Measurements from ENCODE around the gene KCND3. TPM values are rescaled to one million over a fixed set of nuclear protein-coding genes. Genes with fewer than 3 reads are reported as not detected.
A peak's percentile ranks its signal among the peaks of the same experiment; 100 is the strongest.

The KCND3 gene
- total RNA-seq, 1 experiment from 2014 or later, result 0.15 TPM

DNA sequence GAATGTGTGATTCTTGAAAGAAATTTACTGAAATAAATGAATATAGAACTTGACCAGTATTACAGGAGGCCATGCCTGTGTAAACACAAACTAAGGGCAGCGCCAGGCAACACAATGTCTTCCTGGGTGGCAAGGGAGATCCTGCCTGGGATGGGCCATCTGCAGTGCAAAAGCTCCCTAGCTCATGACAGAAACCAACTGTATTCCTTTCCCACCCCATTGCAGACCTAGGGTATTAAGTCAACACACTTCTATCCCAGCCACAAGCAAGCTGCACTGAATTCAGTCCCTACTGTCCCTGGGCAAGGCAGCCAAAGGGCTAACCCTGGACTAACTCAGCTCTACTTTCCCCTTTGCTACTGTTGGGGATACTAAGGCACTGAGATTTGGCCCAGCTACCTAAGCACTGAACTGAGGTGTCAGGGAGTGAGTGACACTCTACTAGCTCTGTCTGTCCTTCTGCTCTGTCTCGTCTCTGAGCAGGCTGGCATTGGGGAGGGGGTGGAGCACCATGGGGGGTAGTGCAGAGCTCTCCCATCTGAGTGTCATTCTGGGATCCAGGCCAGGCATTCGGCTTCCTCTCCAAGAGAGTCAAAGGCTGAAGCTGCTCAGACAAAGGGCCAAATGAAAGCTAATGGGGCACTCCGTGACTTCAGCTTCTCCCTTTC is 252.8 kb downstream of the KCND3 start:
- Histone ChIP-seq H3K4ac (ENCODE audit: low read depth, low read length) (no peak overlapping the region), H4K20me1 (ENCODE audit: control insufficient read depth, insufficient read depth, insufficient read length) (no peaks in the 10 kb centered on the region), H3K23me2 (ENCODE audit: insufficient read length, low read depth, low read length, poor library complexity, severe bottlenecking) (peaks cover 19% of the 10 kb centered on the region), H3K9me3 (ENCODE audit: control insufficient read depth, low read depth, low read length) (no peaks in the 10 kb centered on the region), H3K56ac (ENCODE audit: insufficient read length, low read depth, low read length) (no peak overlapping the region), H3K27ac (ENCODE audit: insufficient read length, low read depth, low read length) (no peak overlapping the region), H2BK5ac (ENCODE audit: insufficient read length, low read length) (no peak overlapping the region), H4K91ac (ENCODE audit: insufficient read length, low read depth, low read length) (no peak overlapping the region), H3K23ac (ENCODE audit: insufficient read length, low read depth, low read length) (no peak overlapping the region), H3K9ac (ENCODE audit: extremely low read depth, insufficient read length, low read length) (no peak overlapping the region), H3K4me1 (ENCODE audit: insufficient read depth, low read length) (peaks cover 25% of the 10 kb centered on the region), H2AFZ (ENCODE audit: low read length) (no peak overlapping the region), H3K27me3 (ENCODE audit: insufficient read depth, low read length) (no peaks in the 10 kb centered on the region), H2BK20ac (ENCODE audit: low read depth, low read length, poor library complexity, severe bottlenecking) (no peak overlapping the region), H4K8ac (replicated peaks; ENCODE audit: insufficient read length, low read depth, low read length) (no peak overlapping the region), H3T11ph (ENCODE audit: low read length) (no peak overlapping the region), H2BK12ac (ENCODE audit: insufficient read length, low read depth, low read length) (no peak overlapping the region), H3K14ac (ENCODE audit: insufficient read depth, low read length) (no peak overlapping the region), H3K18ac (ENCODE audit: insufficient read length, low read depth, low read length) (no peak overlapping the region), H2BK15ac (ENCODE audit: low read depth, low read length) (no peak overlapping the region), H3K79me2 (ENCODE audit: insufficient read depth, low read length) (no peaks in the 10 kb centered on the region; the same call in 1 of the 2 replicates), H2BK120ac (ENCODE audit: low read depth, low read length, poor library complexity, severe bottlenecking) (no peak overlapping the region), H3K4me2 (ENCODE audit: insufficient read depth, insufficient read length, low read length) (peak overlapping the region; percentile 81), H3K79me1 (ENCODE audit: insufficient read depth, low read depth, low read length, poor library complexity, severe bottlenecking) (no peaks in the 10 kb centered on the region), H4K5ac (ENCODE audit: insufficient read length, low read depth, low read length) (no peak overlapping the region), H2AK5ac (ENCODE audit: insufficient read length, low read length) (no peak overlapping the region)
- peaks cover 10 to 17% of the 10 kb centered on the region in 2 experiments for H3K4me1 Mint-ChIP-seq
- no peak for DNase-seq
- WGBS (ENCODE audit: extremely low coverage, insufficient read length, low lambda C conversion rate), result no CpG with 5 or more reads among the region's 4 CpGs
- H3K4me3 Mint-ChIP-seq, result peak overlapping the region; percentile 58 to 90; a peak in 3 of 5 replicates
- no peak for TF ChIP-seq CTCF (conservative IDR thresholded peaks at IDR 0.05)
- H3K27me3 Mint-ChIP-seq (ENCODE audit: low read depth), result peaks cover 16% of the 10 kb centered on the region
- no peak overlapping the region for H3K27ac Mint-ChIP-seq
- no peaks in the 10 kb centered on the region; a peak in 1 of 5 replicates for H3K9me3 Mint-ChIP-seq
- no peaks in the 10 kb centered on the region for H3K36me3 Mint-ChIP-seq (ENCODE audit: insufficient read depth in 1 of 3, low read depth in 3 of 3)

Measured in H9 (cell line).